Stimulated activated CD4-positive, alpha-beta T cell treated with anti-CD3 and anti-CD28 coated beads, TNF-alpha, amount 100 ng/mL, for 4 hours (primary cell): Measurements from ENCODE around the gene CDC42.

Source experiments
- DNase-seq, 3 experiments: peaks; one replicate each; pipeline ENCODE4 v3.0.0-alpha.2; 2020; ENCODE audit warnings: low read depth in 3 of 3

CDC42 gene

GRCh38 chr1:22074803-22075202, 22.3 kb downstream of the CDC42 start:
- no peak for DNase-seq

- DNase-seq: no peak
Measured at GRCh38 chr1:22075718-22076117, 23.2 kb downstream of the CDC42 start.

- DNase-seq: no peak
Measured at GRCh38 chr1:22076346-22076745, 23.8 kb downstream of the CDC42 start.

GRCh38 chr1:22077728-22078127, 25.2 kb downstream of the CDC42 start:
- DNase-seq: no peak

- DNase-seq: no peak
Measured at GRCh38 chr1:22078133-22078532, 25.6 kb downstream of the CDC42 start.

- DNase-seq: no peak
Measured at GRCh38 chr1:22080191-22080590, 27.7 kb downstream of the CDC42 start.

GRCh38 chr1:22088331-22088730, 35.8 kb downstream of the CDC42 start:
- no peak for DNase-seq

- no peak for DNase-seq
Measured at GRCh38 chr1:22089134-22089571, 36.6 kb downstream of the CDC42 start.

- no peak for DNase-seq
Measured at GRCh38 chr1:22089787-22090186, 37.3 kb downstream of the CDC42 start.

GRCh38 chr1:22090867-22091266, 38.4 kb downstream of the CDC42 start:
- DNase-seq: no peak

- peak in 2 of 3 experiments; percentile 27 to 32 for DNase-seq
Measured at GRCh38 chr1:22092026-22092768, 39.7 kb downstream of the CDC42 start.

GRCh38 chr1:22093513-22093912, 41.0 kb downstream of the CDC42 start:
- DNase-seq: no peak

- no peak for DNase-seq
Measured at GRCh38 chr1:22096036-22096435, 43.5 kb downstream of the CDC42 start.

- DNase-seq: no peak
Measured at GRCh38 chr1:22096463-22096862, 44.0 kb downstream of the CDC42 start.

GRCh38 chr1:22098752-22099151, 46.2 kb downstream of the CDC42 start:
- no peak for DNase-seq

GRCh38 chr1:22100168-22100567, 47.7 kb downstream of the CDC42 start:
- no peak for DNase-seq

GRCh38 chr1:22101199-22101598, 48.7 kb downstream of the CDC42 start:
- no peak for DNase-seq

- DNase-seq: no peak
Measured at GRCh38 chr1:22101995-22102394, 49.5 kb downstream of the CDC42 start.

GRCh38 chr1:22102746-22103145, 50.2 kb downstream of the CDC42 start:
- no peak for DNase-seq

GRCh38 chr1:22104094-22104493, 51.6 kb downstream of the CDC42 start:
- DNase-seq: no peak

GRCh38 chr1:22104865-22105437, 52.4 kb downstream of the CDC42 start:
- peak in 1 of 3 experiments; percentile 11 for DNase-seq

GRCh38 chr1:22105611-22106207, 53.2 kb downstream of the CDC42 start:
- peak in 1 of 3 experiments; percentile 8 for DNase-seq

- DNase-seq: no peak
Measured at GRCh38 chr1:22107126-22107525, 54.6 kb downstream of the CDC42 start.
